ENCODE results near the gene DHRSX.

DHRSX gene

GRCh38 chrX:2500803-2501558, at the start of gene DHRSX, which contains the start of gene ZBED1:
TSS of gene DHRSX (minus strand) at chrX:2500976. CDS start at chrX:2500925, 51 bp downstream.
TSS of gene ZBED1 (minus strand) at chrX:2500976. CDS start at chrX:2490719, 10,257 bp downstream.
- Histone ChIP-seq H3K36me3 (peaks cover 5 to 21% (median 11%) of the 10 kb centered on the region in 11 experiments; a peak in 19 of 22 replicates), H3K9me3 (replicated peaks in 1 of 11) (no peaks in the 10 kb centered on the region), H4K20me1 (peaks cover 14 to 39% (median 31%) of the 10 kb centered on the region in 11 experiments; a peak in 20 of 22 replicates), H3K27ac (peak within 1 kb of the TSS; percentile 93 to 99 (median 97)), H3K4me3 (peak within 1 kb of the TSS; percentile 89 to 99 (median 94)), H3K4me2 (peak within 1 kb of the TSS; percentile 89 to 99 (median 96)), H3K9ac (peak within 1 kb of the TSS; percentile 96 to 99 (median 98)), H3K4me1 (peaks cover 30 to 46% (median 36%) of the 10 kb centered on the region in 10 experiments), H3K27me3 (no peaks in the 10 kb centered on the region)
- no peak for TF ChIP-seq Cebpa-rat (IDR thresholded peaks at IDR 0.05)

DNA sequence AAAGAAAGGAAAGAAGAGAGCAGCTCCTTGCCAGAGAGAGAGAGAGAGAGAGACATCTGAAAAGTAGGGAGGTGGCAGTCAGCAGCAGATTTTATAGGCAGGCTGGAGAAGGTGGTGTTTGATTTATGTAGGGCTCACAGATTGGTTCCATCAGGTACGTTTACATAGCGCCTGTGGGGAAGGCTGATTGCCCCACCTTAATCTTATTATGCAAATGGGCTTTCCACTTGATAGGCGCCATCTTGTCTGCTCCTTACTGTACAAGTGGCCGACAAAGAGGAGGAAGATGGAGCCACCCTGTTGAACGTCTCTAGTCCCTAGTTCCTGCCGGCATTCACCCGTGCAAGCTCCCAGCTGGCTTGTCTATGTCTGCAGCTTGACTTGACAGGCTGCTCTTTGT, 49.1 kb upstream of the DHRSX start:
- Histone ChIP-seq H3K27me3 (peaks cover 0 to 18% (median 0%) of the 10 kb centered on the region in 11 experiments; a peak in 6 of 22 replicates), H3K9me3 (replicated peaks in 1 of 11) (peaks cover 28 to 53% (median 34%) of the 10 kb centered on the region in 11 experiments), H3K27ac (no peak overlapping the region), H3K4me3 (no peak overlapping the region), H4K20me1 (no peaks in the 10 kb centered on the region), H3K9ac (no peak overlapping the region), H3K4me1 (peaks cover 12 to 50% (median 34%) of the 10 kb centered on the region in 10 experiments; a peak in 18 of 20 replicates), H3K36me3 (peaks cover 0 to 4% (median 0%) of the 10 kb centered on the region in 11 experiments; a peak in 1 of 22 replicates), H3K4me2 (peak overlapping the region in 6 of 11 experiments; percentile 6 to 87 (median 78); a peak in 10 of 22 replicates)
- TF ChIP-seq Cebpa-rat (IDR thresholded peaks at IDR 0.05) = no peak

DNA sequence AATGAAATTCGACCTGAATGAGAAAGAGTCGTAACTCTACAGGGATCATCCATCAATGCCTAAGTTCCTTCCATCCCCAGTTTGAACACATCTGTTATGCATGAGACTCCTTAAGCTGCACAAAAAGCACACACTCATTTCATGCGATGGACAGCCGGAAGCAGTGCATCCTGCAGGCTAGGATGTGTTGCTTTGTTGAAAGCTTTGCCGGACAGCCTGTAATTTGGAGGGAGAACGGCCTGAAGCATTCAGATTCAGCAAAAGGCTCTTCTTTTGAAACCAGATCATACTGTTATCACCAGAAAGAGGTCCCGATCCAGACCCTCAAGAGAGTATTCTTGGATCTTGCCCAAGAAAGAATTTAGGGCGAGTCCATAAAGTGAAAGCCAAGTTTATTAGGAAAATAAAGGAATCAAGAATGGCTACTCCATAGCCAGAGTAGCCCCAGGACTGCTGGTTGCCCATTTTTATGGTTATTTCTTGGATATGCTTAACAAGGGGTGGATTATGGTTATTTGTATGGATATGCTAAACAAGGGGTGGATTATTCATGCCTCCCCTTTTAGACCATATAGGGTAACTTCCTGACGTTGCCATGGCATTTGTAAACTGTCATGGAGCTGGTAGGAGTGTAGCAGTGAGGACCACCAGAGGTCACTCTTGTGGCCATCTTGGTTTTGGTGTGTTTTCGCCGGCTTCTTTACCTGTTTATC, 48.1 kb upstream of the DHRSX start:
- H3K4me3 ChIP-seq = no peak overlapping the region
- peaks cover 12 to 46% (median 34%) of the 10 kb centered on the region in 10 experiments; a peak in 18 of 20 replicates for H3K4me1 ChIP-seq
- H3K4me2 ChIP-seq = 0 out of 22 replicates have a peak overlapping the region, but pooled peaks of 3 of the 11 experiments have one; percentile 2 to 87 (median 79)
- peaks cover 0 to 18% (median 0%) of the 10 kb centered on the region in 11 experiments; a peak in 8 of 22 replicates for H3K27me3 ChIP-seq
- no peak overlapping the region for H3K9ac ChIP-seq
- H3K9me3 ChIP-seq (replicated peaks in 1 of 11) = peaks cover 21 to 43% (median 26%) of the 10 kb centered on the region in 11 experiments
- no peak overlapping the region for H3K27ac ChIP-seq
- peaks cover 0 to 4% (median 0%) of the 10 kb centered on the region in 11 experiments; a peak in 1 of 22 replicates for H3K36me3 ChIP-seq
- TF ChIP-seq Cebpa-rat (IDR thresholded peaks at IDR 0.05) = no peak
- H4K20me1 ChIP-seq = no peaks in the 10 kb centered on the region

- Histone ChIP-seq H3K27me3 (peaks cover 0 to 6% (median 0%) of the 10 kb centered on the region in 11 experiments; a peak in 7 of 22 replicates), H3K4me3 (no peak overlapping the region)
Observed at GRCh38 chrX:2547736-2548135, 47.0 kb upstream of the DHRSX start.

GRCh38 chrX:2546496-2546895, 45.7 kb upstream of the DHRSX start:
- H3K36me3 ChIP-seq = peaks cover 0 to 4% (median 0%) of the 10 kb centered on the region in 11 experiments; a peak in 1 of 22 replicates
- no peaks in the 10 kb centered on the region; a peak in 2 of 22 replicates for H3K27me3 ChIP-seq
- no peak overlapping the region for H3K9ac ChIP-seq
- peaks cover 21 to 43% (median 26%) of the 10 kb centered on the region in 11 experiments for H3K9me3 ChIP-seq (replicated peaks in 1 of 11)
- no peak overlapping the region for H3K4me3 ChIP-seq
- H3K27ac ChIP-seq = no peak overlapping the region
- peaks cover 0 to 28% (median 13%) of the 10 kb centered on the region in 10 experiments; a peak in 14 of 20 replicates for H3K4me1 ChIP-seq
- no peak for TF ChIP-seq Cebpa-rat (IDR thresholded peaks at IDR 0.05)
- no peaks in the 10 kb centered on the region for H4K20me1 ChIP-seq
- H3K4me2 ChIP-seq = no peak overlapping the region

More at GRCh38 chrX:2547736-2548135, 47.0 kb upstream of the DHRSX start:
- H3K9ac ChIP-seq = no peak overlapping the region
- H3K9me3 ChIP-seq (replicated peaks in 1 of 11) = peaks cover 21 to 43% (median 26%) of the 10 kb centered on the region in 11 experiments
- H3K27ac ChIP-seq = no peak overlapping the region
- peaks cover 9 to 40% (median 25%) of the 10 kb centered on the region in 10 experiments; a peak in 18 of 20 replicates for H3K4me1 ChIP-seq
- no peak overlapping the region for H3K4me2 ChIP-seq
- no peaks in the 10 kb centered on the region for H4K20me1 ChIP-seq
- TF ChIP-seq Cebpa-rat (IDR thresholded peaks at IDR 0.05) = no peak
- H3K36me3 ChIP-seq = peaks cover 0 to 4% (median 0%) of the 10 kb centered on the region in 11 experiments; a peak in 1 of 22 replicates

GRCh38 chrX:2545144-2545543, 44.4 kb upstream of the DHRSX start:
- Histone ChIP-seq H3K4me2 (no peak overlapping the region), H3K27ac (no peak overlapping the region), H3K9ac (no peak overlapping the region), H3K4me3 (no peak overlapping the region), H3K9me3 (replicated peaks in 1 of 11) (peaks cover 21 to 43% (median 26%) of the 10 kb centered on the region in 11 experiments), H3K36me3 (peaks cover 0 to 4% (median 0%) of the 10 kb centered on the region in 11 experiments; a peak in 1 of 22 replicates), H4K20me1 (no peaks in the 10 kb centered on the region), H3K27me3 (no peaks in the 10 kb centered on the region; a peak in 2 of 22 replicates), H3K4me1 (peaks cover 0 to 14% (median under 1%) of the 10 kb centered on the region in 10 experiments; a peak in 10 of 20 replicates)
- no peak for TF ChIP-seq Cebpa-rat (IDR thresholded peaks at IDR 0.05)

DNA sequence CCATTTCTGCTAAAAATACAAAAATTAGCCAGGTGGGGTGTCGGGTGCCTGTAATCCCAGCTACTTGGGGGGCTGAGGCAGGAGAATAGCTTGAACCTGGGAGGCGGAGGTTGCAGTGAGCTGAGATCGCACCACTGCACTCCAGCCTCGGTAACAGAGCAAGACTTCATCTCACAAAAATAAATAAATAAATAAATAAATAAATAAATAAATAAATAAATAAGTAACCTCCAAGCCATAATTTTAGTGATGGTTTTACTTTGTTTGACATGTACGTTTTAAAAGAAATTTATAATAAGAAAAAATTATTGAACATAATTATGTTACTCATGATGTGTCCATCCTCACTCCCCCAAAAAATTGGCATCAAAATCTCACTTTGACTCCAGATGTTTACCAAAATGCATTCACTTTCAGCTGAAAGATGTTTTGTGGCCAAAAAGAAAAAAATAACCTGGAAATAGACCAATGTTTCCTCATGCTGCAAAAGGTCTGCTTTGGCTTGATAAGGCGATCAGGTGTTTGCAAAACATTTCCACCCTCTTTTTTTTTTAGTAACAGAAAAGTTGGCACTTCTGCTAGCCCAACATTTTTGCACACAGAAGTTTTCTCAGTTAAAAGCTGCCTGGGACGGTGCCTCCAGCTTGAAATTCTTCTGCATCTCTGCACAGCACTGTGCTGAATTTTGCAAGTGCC, 42.2 kb upstream of the DHRSX start:
- H3K4me3 ChIP-seq = no peak overlapping the region
- H3K9me3 ChIP-seq (replicated peaks in 1 of 11) = peaks cover 20 to 30% (median 23%) of the 10 kb centered on the region in 11 experiments
- peaks cover 0 to 4% (median 0%) of the 10 kb centered on the region in 11 experiments; a peak in 1 of 22 replicates for H3K36me3 ChIP-seq
- H3K9ac ChIP-seq = no peak overlapping the region
- peak overlapping the region in 3 of 11 experiments; percentile 18 to 26 (median 20); a peak in 2 of 22 replicates for H3K4me2 ChIP-seq
- no peak overlapping the region for H3K27ac ChIP-seq
- no peaks in the 10 kb centered on the region for H4K20me1 ChIP-seq
- H3K4me1 ChIP-seq = peaks cover 0 to 6% (median 0%) of the 10 kb centered on the region in 10 experiments; a peak in 1 of 20 replicates
- TF ChIP-seq Cebpa-rat (IDR thresholded peaks at IDR 0.05) = no peak
- no peaks in the 10 kb centered on the region; a peak in 2 of 22 replicates for H3K27me3 ChIP-seq

DNA sequence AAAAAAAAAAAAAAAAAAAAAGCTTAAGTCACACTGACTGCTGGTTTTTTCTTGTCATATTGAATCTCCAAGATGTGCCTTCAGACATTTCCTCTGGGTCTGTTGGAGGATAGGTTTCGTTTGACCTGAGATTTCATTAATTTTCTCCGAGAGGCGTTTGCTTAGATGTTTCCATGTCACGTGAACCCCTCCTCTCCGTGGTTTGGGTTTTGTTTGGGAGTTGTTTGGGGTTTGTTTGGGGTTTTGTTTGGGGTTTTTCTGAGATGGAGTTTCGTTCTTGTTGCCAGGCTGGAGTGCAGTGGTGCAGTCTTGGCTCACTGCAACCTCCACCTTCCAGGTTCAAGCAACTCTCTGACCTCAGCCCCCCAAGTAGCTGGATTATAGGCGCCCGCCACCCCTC, 40.8 kb upstream of the DHRSX start:
- Histone ChIP-seq H3K36me3 (peaks cover 0 to 4% (median 0%) of the 10 kb centered on the region in 11 experiments; a peak in 1 of 22 replicates), H3K27me3 (no peaks in the 10 kb centered on the region; a peak in 2 of 22 replicates), H3K4me1 (peaks cover 0 to 6% (median 0%) of the 10 kb centered on the region in 10 experiments; a peak in 1 of 20 replicates), H4K20me1 (no peaks in the 10 kb centered on the region), H3K27ac (no peak overlapping the region), H3K9ac (no peak overlapping the region), H3K4me3 (no peak overlapping the region), H3K9me3 (replicated peaks in 1 of 11) (peaks cover 13 to 21% (median 15%) of the 10 kb centered on the region in 11 experiments), H3K4me2 (peak overlapping the region in 2 of 11 experiments; percentile 0 to 21; a peak in 2 of 22 replicates)
- no peak for TF ChIP-seq Cebpa-rat (IDR thresholded peaks at IDR 0.05)
